Brain pericyte (primary cell): Measurements from ENCODE around the gene PCBP3.
"Not testable (repeated sequence)": the region's sequence is repeated elsewhere in the genome, so short reads cannot be mapped to it uniquely, and the experiment has no call there.

Source experiments
- DNase-seq: peaks from one replicate; pipeline ENCODE4 v3.0.0-alpha.2; 2012; ENCODE audit warnings: low read depth, low spot score

Gene PCBP3

GRCh38 chr21:45844181-45844580 lies 200.7 kb downstream of the PCBP3 start:
- DNase-seq, result no peak

- no peak for DNase-seq
Observed at GRCh38 chr21:45845063-45845769, 201.7 kb downstream of the PCBP3 start.

- DNase-seq, result no peak
Observed at GRCh38 chr21:45845770-45846090, 202.2 kb downstream of the PCBP3 start.

GRCh38 chr21:45846373-45847160 lies 203.0 kb downstream of the PCBP3 start:
- DNase-seq, result no peak

GRCh38 chr21:45847870-45848269 lies 204.3 kb downstream of the PCBP3 start:
- no peak for DNase-seq

GRCh38 chr21:45848331-45848730 lies 204.8 kb downstream of the PCBP3 start:
- DNase-seq, result no peak

GRCh38 chr21:45848805-45849204 lies 205.3 kb downstream of the PCBP3 start:
- no peak for DNase-seq

GRCh38 chr21:45849651-45850050 lies 206.1 kb downstream of the PCBP3 start:
- DNase-seq, result no peak

- no peak for DNase-seq
Observed at GRCh38 chr21:45850181-45850580, 206.7 kb downstream of the PCBP3 start.

- DNase-seq, result not testable (repeated sequence)
Observed at GRCh38 chr21:45852386-45852785, 208.9 kb downstream of the PCBP3 start.

- no peak for DNase-seq
Observed at GRCh38 chr21:45852886-45853400, 209.4 kb downstream of the PCBP3 start.

- DNase-seq, result no peak
Observed at GRCh38 chr21:45853703-45854342, 210.3 kb downstream of the PCBP3 start.

GRCh38 chr21:45854690-45855247 lies 211.2 kb downstream of the PCBP3 start:
- no peak for DNase-seq

GRCh38 chr21:45855248-45855811 lies 211.8 kb downstream of the PCBP3 start:
- DNase-seq, result peak; percentile 88

- no peak for DNase-seq
Observed at GRCh38 chr21:45856442-45856841, 212.9 kb downstream of the PCBP3 start.

- DNase-seq, result no peak
Observed at GRCh38 chr21:45856906-45857305, 213.4 kb downstream of the PCBP3 start.

GRCh38 chr21:45857761-45858160 lies 214.2 kb downstream of the PCBP3 start:
- DNase-seq, result no peak

- DNase-seq, result no peak
Observed at GRCh38 chr21:45858180-45858579, 214.7 kb downstream of the PCBP3 start.

- DNase-seq, result no peak
Observed at GRCh38 chr21:45859041-45859761, 215.7 kb downstream of the PCBP3 start.

GRCh38 chr21:45859762-45860357 lies 216.3 kb downstream of the PCBP3 start:
- DNase-seq, result no peak
